HG02642 (cell line): ENCODE results near the gene MAN2A1.
"Not testable (repeated sequence)": the region's sequence is repeated elsewhere in the genome, so short reads cannot be mapped to it uniquely, and the experiment has no call there.

Source experiments
- ATAC-seq: cut with Tn5 transposase; IDR thresholded peaks from one replicate; pipeline ENCODE4 v1.9.1; 2021; ENCODE audit warnings: mild to moderate bottlenecking; ENCODE audit not compliant: unreplicated experiment, poor library complexity

MAN2A1 gene

GRCh38 chr5:109853377-109853776 is 163.7 kb downstream of the MAN2A1 start:
- ATAC-seq, result no peak

GRCh38 chr5:109855056-109855455 is 165.3 kb downstream of the MAN2A1 start:
- no peak for ATAC-seq

GRCh38 chr5:109857405-109858031 is 167.8 kb downstream of the MAN2A1 start:
- ATAC-seq, result no peak

GRCh38 chr5:109859537-109859936 is 169.8 kb downstream of the MAN2A1 start:
- ATAC-seq, result no peak

- no peak for ATAC-seq
These were observed 172.6 kb downstream of the MAN2A1 start for GRCh38 chr5:109862301-109862700.

GRCh38 chr5:109863752-109864151 is 174.0 kb downstream of the MAN2A1 start:
- ATAC-seq, result no peak

GRCh38 chr5:109865637-109866036 is 175.9 kb downstream of the MAN2A1 start:
- ATAC-seq, result no peak

GRCh38 chr5:109866051-109866450 is 176.3 kb downstream of the MAN2A1 start:
- ATAC-seq, result no peak

GRCh38 chr5:109868737-109869136 is 179.0 kb downstream of the MAN2A1 start:
- ATAC-seq, result no peak

GRCh38 chr5:109873687-109874086 is 184.0 kb downstream of the MAN2A1 start:
- ATAC-seq, result no peak

GRCh38 chr5:109874108-109874507 is 184.4 kb downstream of the MAN2A1 start:
- no peak for ATAC-seq

- ATAC-seq, result no peak
These were observed 186.5 kb downstream of the MAN2A1 start for GRCh38 chr5:109876030-109876725.

- no peak for ATAC-seq
These were observed 187.4 kb downstream of the MAN2A1 start for GRCh38 chr5:109876941-109877669.

- ATAC-seq, result no peak
These were observed 187.9 kb downstream of the MAN2A1 start for GRCh38 chr5:109877670-109878045.

GRCh38 chr5:109878887-109879286 is 189.2 kb downstream of the MAN2A1 start:
- no peak for ATAC-seq

- no peak for ATAC-seq
These were observed 191.4 kb downstream of the MAN2A1 start for GRCh38 chr5:109880907-109881685.

GRCh38 chr5:109882546-109882945 is 192.8 kb downstream of the MAN2A1 start:
- no peak for ATAC-seq

- ATAC-seq, result no peak
These were observed 194.9 kb downstream of the MAN2A1 start for GRCh38 chr5:109884676-109885075.

GRCh38 chr5:109885205-109885604 is 195.5 kb downstream of the MAN2A1 start:
- ATAC-seq, result no peak

- ATAC-seq, result no peak
These were observed 199.3 kb downstream of the MAN2A1 start for GRCh38 chr5:109888989-109889388.

GRCh38 chr5:109893271-109893670 is 203.5 kb downstream of the MAN2A1 start:
- not testable (repeated sequence) for ATAC-seq
